GOT3 (cell line): ENCODE results near the gene UTF1.
A peak's percentile ranks its signal among the peaks of the same experiment; 100 is the strongest.

Experiments
- DNase-seq: peaks from one replicate; lab custom pipeline; 2025; ENCODE audit warnings: mixed read lengths; lab: John Stamatoyannopoulos, UW

UTF1 gene

DNA sequence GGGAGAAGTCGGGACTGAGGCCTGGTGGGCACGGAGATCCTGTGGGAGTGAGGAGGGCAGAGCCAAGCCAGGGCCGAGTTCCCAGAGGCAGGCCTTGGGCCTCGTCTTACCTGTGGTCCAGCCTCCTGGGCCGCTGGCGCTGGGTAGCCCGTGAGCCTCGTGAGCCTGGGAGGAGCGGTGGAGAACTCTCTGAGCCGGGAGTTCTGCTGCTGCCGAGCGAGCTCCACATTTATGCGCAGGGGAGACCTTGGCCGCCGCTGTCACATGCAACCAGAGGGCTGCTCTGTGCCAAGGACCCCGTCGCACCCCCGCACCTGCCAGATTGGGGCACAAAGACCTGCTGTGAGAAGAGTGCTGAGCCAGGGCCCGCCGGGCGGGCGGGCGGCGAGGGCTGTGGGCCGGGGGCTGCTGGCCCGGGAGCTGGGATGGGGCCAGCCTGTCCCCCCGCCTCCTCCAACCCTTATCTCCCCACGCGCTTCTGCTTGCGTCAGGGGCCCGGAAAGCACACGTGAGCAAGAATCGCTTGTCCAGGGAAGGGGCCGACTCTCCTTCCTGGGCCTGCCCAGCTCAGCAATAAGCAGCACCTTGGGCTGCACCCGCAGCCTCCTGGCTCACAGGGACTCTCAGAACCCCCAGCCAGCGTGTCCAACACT is 17.8 kb downstream of the UTF1 start:
- DNase-seq: no peak

DNA sequence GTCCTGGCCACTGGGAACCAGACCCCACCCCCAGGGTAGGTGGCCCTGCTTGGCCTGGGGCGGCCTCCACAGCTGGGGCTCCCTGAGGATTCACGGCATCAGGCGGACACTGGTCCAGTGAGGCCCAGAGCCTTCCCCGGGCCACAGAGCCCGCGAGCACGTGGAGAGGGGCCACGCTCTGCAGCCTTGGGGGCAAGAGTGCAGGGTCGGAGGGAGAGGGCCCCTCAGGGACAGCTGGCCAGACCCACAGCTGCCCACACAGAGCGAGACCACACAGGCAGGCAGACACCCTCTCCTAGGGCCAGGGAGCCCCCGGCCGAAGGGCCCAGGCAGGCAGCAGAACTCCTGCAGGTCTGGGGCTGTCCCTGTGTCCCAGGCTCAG is 18.3 kb downstream of the UTF1 start:
- no peak for DNase-seq

DNA sequence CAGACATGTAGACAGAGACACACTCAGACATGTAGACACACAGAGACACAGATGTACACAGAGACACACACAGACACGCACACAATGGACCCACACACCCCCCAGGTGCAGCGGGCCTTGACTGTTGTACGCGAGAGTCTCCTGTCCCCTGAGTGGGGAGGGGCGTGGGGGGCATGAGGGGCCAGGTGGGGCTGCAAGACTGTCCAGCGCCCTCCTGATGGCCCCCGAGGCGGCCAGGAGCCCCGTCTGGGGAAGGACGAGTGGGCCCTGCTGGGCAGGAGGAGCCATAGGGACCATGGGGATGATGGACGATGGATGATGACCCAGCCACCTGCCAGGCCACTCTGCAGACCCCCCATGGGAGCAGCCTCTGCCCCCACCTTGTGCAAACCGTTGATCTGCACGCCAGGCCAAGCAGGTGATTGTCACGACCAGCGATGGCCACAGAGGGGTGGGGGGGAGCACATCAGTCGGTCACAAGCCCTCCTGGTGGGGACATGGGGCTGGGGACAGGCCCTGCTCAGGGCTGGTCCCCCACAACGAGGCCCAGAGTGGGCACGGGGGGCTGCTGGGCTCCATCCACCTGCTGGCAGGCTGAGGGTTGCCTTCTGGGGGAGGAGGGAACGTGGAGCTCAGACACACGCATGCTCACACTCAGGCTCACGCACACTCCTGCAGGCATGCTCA is 19.2 kb downstream of the UTF1 start:
- DNase-seq: no peak

- no peak for DNase-seq
These were observed 20.1 kb downstream of the UTF1 start for GRCh38 chr10:133249975-133250754.

- DNase-seq: no peak
These were observed 21.6 kb downstream of the UTF1 start for GRCh38 chr10:133251388-133252222.

- no peak for DNase-seq
These were observed 22.2 kb downstream of the UTF1 start for GRCh38 chr10:133252223-133252552.

DNA sequence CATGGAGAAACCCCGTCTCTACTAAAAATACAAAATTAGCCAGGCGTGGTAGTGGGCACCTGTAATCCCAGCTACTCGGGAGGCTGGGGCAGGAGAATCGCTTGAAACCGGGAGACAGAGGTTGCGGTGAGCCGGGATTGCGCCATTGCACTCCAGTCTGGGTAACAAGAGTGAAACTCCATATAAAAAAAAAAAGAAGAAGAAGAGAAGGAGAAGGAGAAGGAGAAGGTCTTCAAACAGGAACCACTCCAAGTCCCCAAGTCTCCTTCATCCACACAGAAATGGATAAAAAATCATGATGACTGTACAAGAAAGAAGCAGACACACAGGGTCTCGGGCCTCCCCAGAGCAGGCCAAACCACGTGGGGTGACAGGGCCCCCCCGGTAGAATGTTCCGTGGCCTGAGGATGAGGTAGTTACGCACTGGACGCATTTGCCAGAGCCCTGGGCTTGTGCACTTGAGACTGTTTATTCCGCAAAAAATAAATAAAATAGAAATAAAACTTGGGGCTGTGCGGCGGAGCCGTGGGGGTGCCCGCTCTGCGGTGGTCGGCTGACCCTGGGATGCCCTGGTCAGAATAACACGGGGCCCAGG is 23.4 kb downstream of the UTF1 start:
- no peak for DNase-seq

DNA sequence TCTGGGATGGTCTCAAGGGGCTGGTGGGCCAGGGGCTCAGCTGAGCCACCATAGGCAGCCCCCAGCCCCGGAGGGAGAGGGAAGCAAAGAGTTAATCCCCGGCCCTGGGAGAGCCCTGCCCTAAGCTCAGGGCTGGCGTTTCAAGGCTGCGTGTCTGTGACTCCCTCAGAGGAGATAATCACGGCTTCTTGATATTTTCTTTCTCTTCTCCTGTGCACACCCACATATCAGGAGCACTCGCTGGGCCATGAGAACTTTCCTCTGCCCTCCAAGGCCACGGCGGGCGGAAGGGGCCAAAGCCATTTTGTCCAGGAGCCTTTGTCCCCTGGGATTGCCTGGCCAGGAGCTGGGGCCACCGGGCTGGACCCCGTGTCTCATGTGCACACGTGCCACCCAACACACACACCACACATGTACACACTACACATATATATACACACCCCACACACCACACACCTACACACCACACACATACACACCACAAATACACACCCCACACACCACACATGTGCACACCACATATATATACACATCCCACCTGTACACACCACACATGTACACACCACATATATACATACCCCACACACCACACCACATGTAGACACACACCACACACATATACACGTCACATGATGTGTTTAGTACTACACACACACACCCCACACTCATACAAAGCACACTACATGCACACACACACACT is 24.6 kb downstream of the UTF1 start:
- DNase-seq: no peak

DNA sequence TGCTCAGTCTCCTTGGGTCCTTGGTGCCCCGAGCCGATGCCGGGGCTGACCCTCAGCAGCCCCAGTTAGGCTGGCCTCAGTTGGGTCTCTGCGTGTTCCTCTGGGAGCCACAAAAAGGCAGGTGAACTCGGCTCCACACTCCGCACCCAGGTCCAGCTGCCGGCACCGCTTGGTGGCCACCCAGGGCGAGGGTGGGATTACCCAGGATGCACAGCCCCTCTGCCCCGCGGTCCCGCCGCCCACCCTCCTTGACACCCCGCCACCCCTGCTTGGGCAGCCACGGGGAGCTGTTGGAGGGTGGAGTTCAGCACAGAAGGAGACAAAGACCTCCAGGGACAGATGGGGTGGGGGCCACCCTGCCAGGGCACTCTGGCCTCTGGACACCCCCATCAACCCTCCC is 25.3 kb downstream of the UTF1 start:
- DNase-seq: no peak

GRCh38 chr10:133257489-133258065 is 27.6 kb downstream of the UTF1 start:
- no peak for DNase-seq

- DNase-seq: no peak
These were observed 28.2 kb downstream of the UTF1 start for GRCh38 chr10:133258066-133258817.

DNA sequence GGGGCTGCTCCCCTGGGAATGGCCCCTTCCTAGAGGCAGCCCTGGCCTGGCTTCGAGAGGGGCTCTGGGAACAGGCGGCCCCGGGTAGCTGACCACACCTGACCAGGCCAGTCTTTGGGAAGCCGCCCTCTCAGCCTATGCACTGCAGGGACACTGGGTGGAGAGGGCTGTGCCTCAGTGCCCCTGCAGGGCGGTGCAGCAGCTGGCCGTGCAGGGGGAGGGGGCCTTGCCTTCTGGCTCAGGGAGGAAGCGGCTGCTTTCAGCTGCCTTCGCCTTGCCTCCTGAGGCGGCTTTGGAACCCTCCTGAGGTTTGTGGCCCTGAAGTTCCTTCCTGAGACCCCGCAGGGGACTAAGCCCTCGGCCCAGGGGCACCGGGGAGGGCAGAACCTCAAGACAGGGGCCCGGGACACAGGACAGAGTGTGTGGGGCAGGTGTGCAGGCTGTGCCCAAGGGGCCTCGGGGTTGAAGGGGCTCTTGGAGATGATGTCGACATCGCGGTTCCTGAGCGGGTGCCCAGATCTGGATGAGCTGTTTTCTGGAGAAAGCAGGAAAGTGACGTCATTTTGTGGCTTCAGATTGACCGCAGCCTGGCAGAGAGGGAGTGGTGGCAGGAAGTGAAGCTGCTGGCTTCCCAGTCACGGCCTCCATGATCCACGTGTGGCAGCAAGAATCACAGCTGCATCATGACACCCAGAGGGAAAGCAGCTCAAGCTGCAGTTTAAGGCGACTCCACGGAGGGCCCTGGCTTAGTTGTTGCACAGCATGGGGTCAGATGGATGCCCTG is 29.0 kb downstream of the UTF1 start:
- peak; percentile 89 for DNase-seq

DNA sequence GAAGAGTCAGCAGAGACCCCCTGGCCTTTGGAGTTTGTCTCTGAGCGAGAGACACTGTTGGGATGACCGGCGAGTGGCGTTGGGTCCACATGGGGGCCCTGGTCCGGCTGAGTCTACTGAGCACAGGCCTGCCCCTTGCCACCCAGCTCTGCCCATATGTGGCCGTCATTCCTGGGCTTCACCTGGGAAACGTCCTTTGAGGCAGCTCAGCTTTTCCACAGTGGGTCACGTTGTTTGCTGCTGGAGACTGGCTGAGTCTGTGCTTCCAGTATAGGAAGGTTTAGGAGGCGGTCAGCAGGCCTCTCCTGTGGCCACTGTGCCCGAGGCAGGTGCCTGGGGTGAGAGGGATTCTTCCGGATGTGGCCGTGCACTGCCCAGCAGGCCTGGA is 29.6 kb downstream of the UTF1 start:
- no peak for DNase-seq

GRCh38 chr10:133260895-133261725 is 31.1 kb downstream of the UTF1 start:
- DNase-seq: no peak

DNA sequence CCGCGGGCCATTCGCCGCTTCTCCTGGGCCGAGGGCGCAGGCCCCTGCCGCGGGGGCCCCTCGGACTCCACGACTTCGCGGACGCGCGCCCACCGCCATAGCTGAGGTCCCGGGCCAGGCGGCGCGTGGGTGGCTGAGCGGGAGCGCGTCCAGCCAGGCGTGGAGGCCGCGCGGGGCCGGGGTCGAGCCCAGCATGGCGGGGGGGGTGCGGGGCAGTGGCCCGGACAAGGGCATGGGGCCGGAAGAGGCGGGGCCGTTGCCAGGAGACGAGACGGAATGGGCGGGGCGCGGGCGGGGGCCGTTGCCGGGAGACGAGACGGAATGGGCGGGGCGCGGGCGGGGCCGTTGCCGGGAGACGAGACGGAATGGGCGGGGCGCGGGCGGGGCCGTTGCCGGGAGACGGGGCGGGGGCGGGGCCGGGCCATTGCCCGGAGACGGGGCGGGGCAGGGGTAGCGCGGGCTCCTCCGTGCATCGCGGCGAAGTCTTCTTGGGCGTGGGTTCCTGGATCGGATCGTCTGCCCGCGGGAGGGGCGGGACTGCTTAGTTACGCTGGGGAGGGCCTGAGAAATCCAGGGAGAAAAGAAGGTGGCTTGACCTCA is 31.8 kb downstream of the UTF1 start:
- DNase-seq: peak; percentile 49

DNA sequence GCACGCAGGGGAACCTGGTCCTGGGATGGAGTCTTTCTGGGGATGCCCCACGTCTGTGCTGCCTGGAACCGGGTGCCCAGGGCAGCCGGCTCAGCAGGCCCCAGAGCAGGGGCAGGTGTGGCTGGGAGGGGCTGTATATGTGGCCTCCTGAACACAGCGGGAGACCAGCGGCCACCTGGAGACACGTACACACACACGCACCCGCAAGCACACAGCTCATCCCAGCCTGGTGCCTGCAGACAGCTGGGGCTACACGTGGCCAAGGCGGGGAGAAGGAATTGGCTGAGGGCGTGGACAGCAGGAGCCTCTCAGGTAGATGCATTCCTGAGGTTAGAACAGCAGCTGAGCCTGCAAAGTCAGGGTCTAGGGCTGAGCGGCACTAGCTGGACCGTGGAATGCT is 32.7 kb downstream of the UTF1 start:
- DNase-seq: no peak

- no peak for DNase-seq
These were observed 33.7 kb downstream of the UTF1 start for GRCh38 chr10:133263674-133264073.

GRCh38 chr10:133264461-133264860 is 34.4 kb downstream of the UTF1 start:
- no peak for DNase-seq
